K562 (cell line): ENCODE measurements around the gene ATP8B4. TPM values are rescaled to one million over a fixed set of nuclear protein-coding genes. Genes with fewer than 3 reads are reported as not detected.

Experiments used
- ATAC-seq: fragments of 200-7000 bp; cut with Tn5 transposase; 3 replicates; pipeline ENCODE4 v1.9.1; 2020; ENCODE audit warnings: moderate library complexity
- BruUV-seq: library from RNA; stranded (reverse); fragments of 400-500 nt; replicated peaks from 2 replicates; lab custom pipeline; 2021; lab: Mats Ljungman, UMichigan
- CTCF ChIA-PET: fragments of 300-600 bp; formaldehyde crosslinking; extraction: SDS; loops from one replicate; lab custom pipeline; 2021; ENCODE audit warnings: low intra/inter-chr PET ratio; lab: Yijun Ruan, JAX
- POLR2A ChIA-PET: fragments of 300-600, 350-650 bp; sonication (Branson Sonifier 250); formaldehyde crosslinking; extraction: SDS; loops from one replicate; lab custom pipeline; 2021; ENCODE audit warnings: antibody characterized with exemption, inconsistent platforms; lab: Yijun Ruan, JAX
- DNase-seq, 4 experiments: peaks; one replicate each; pipeline versions ENCODE4 v3.0.0 to v3.0.0-alpha.2; 2011 to 2018; ENCODE audit warnings: low spot score in 3 of 4, mixed read lengths in 3 of 4; ENCODE audit errors: extremely low read depth in 1 of 4
- FAIRE-seq: peaks from 2 replicates; lab custom pipeline; 2011; peaks lifted over from hg19 to GRCh38; lab: Jason Lieb, UNC
- H2AFZ ChIP-seq: 2 replicates; pipeline ENCODE4 v1.6.0; 2011; ENCODE audit warnings: low read depth, low read length, control low read depth, inconsistent platforms
- H3K27ac ChIP-seq: fragments of 200-600 bp; 3 replicates; pipeline ENCODE4 v1.8.0; 2011; ENCODE audit warnings: low read depth, mild to moderate bottlenecking, control low read depth, inconsistent platforms, low read length, moderate library complexity, mixed read lengths; ENCODE audit errors: extremely low read depth
- H3K27me3 ChIP-seq, 2 experiments: fragments of 300-600 bp in 1 of 2; 2 replicates in 1 of 2; 3 replicates in 1 of 2; pipeline versions ENCODE4 v1.6.0 to v1.8.0; 2011; ENCODE audit warnings: inconsistent platforms in 2 of 2, low read length in 2 of 2, mild to moderate bottlenecking in 1 of 2, mixed read lengths in 1 of 2, moderate library complexity in 1 of 2; ENCODE audit not compliant: control insufficient read depth in 2 of 2, insufficient read depth in 2 of 2
- H3K36me3 ChIP-seq: fragments of 300-600 bp; 3 replicates; pipeline ENCODE4 v1.8.0; 2011; ENCODE audit warnings: mild to moderate bottlenecking, low read length, inconsistent platforms; ENCODE audit not compliant: control insufficient read depth, insufficient read depth
- H3K4me1 ChIP-seq, 2 experiments: fragments of 200-600 bp in 1 of 2; replicated peaks in 1 of 2; 2 replicates in 1 of 2; 3 replicates in 1 of 2; pipeline versions ENCODE4 v1.5.1 to v1.8.0; 2011; ENCODE audit warnings: inconsistent platforms in 2 of 2, low read length in 2 of 2, mild to moderate bottlenecking in 1 of 2, mixed read lengths in 1 of 2, moderate library complexity in 1 of 2; ENCODE audit not compliant: control insufficient read depth in 2 of 2, insufficient read depth in 2 of 2
- H3K4me2 ChIP-seq: 2 replicates; pipeline ENCODE4 v1.6.1; 2011; ENCODE audit warnings: low read length, control low read depth, inconsistent platforms, mixed read lengths; ENCODE audit not compliant: insufficient read depth
- H3K4me3 ChIP-seq: fragments of 200-600 bp; sonication (generic), shearing (Covaris generic); 2 replicates; pipeline ENCODE4 v1.5.1; 2016; ENCODE audit warnings: control low read depth, inconsistent platforms
- H3K79me2 ChIP-seq: fragments of 200-600 bp; 3 replicates; pipeline ENCODE4 v1.8.0; 2011; ENCODE audit warnings: low read length, inconsistent platforms; ENCODE audit not compliant: control insufficient read depth, insufficient read depth
- H3K9ac ChIP-seq, 2 experiments: 2 replicates each; pipeline versions ENCODE4 v1.6.0 to v1.6.1; 2011; ENCODE audit warnings: low read depth in 2 of 2, low read length in 2 of 2, control low read depth in 1 of 2, inconsistent platforms in 1 of 2, mild to moderate bottlenecking in 1 of 2, mixed read lengths in 1 of 2; ENCODE audit not compliant: insufficient read depth in 1 of 2
- H3K9me1 ChIP-seq: one replicate; pipeline ENCODE4 v1.6.0; 2011; ENCODE audit warnings: inconsistent platforms, mild to moderate bottlenecking, low read length, moderate library complexity; ENCODE audit not compliant: control insufficient read depth, insufficient read depth
- H3K9me3 ChIP-seq: replicated peaks from 2 replicates; pipeline ENCODE4 v1.5.1; 2011; ENCODE audit warnings: low read depth, low read length, inconsistent platforms; ENCODE audit not compliant: control insufficient read depth, insufficient read depth
- H4K20me1 ChIP-seq: replicated peaks from 2 replicates; pipeline ENCODE4 v1.6.1; 2011; ENCODE audit warnings: low read length, inconsistent platforms, mixed read lengths; ENCODE audit not compliant: control insufficient read depth, insufficient read depth
- CEBPB ChIP-seq: fragments of 450-650 bp; IDR thresholded peaks from 2 replicates; pipeline ENCODE4 v1.6.1; 2016; ENCODE audit warnings: missing genetic modification characterization, missing compliant biosample characterization
- ETS2 ChIP-seq: IDR thresholded peaks from 2 replicates; pipeline ENCODE4 v1.6.1; 2016; ENCODE audit warnings: borderline replicate concordance, missing genetic modification characterization, mild to moderate bottlenecking, moderate library complexity, missing compliant biosample characterization; ENCODE audit not compliant: poor library complexity, severe bottlenecking
- NFIX ChIP-seq: fragments of 250-450 bp; sonication (Bioruptor Pico); IDR thresholded peaks from 2 replicates; pipeline ENCODE4 v1.4.0; 2020; ENCODE audit warnings: low read depth, mild to moderate bottlenecking, moderate library complexity
- NFRKB ChIP-seq: fragments of 450-650 bp; IDR thresholded peaks from 2 replicates; pipeline ENCODE4 v1.6.1; 2016; ENCODE audit warnings: low read depth
- NR1H2 ChIP-seq: sonication (generic); formaldehyde crosslinking; IDR thresholded peaks from 2 replicates; pipeline ENCODE4 v1.4.0; 2020; ENCODE audit warnings: mild to moderate bottlenecking, missing genetic modification reagents
- PHB ChIP-seq: fragments of 250-450 bp; sonication (Bioruptor Pico); IDR thresholded peaks from 2 replicates; pipeline ENCODE4 v1.5.0; 2021
- PHF21A ChIP-seq: fragments of 450-650 bp; IDR thresholded peaks from 2 replicates; pipeline ENCODE4 v1.6.1; 2017; ENCODE audit warnings: low read depth, borderline replicate concordance
- POU5F1 ChIP-seq: fragments of 150-350 bp; IDR thresholded peaks from 2 replicates; pipeline ENCODE4 v1.6.1; 2014; ENCODE audit warnings: borderline replicate concordance, low read length, low read depth, mild to moderate bottlenecking; ENCODE audit not compliant: partially characterized antibody
- RFX5 ChIP-seq: IDR thresholded peaks from 2 replicates; pipeline ENCODE4 v1.6.1; 2011; ENCODE audit warnings: low read depth, mild to moderate bottlenecking, improper control_type of control experiment, low read length
- SIRT6 ChIP-seq: IDR thresholded peaks from one replicate; pipeline ENCODE4 v1.6.1; 2012; ENCODE audit warnings: low read depth, mild to moderate bottlenecking, control low read depth, inconsistent platforms, low read length, moderate library complexity
- SREBF2 ChIP-seq: sonication (generic); formaldehyde crosslinking; IDR thresholded peaks from 2 replicates; pipeline ENCODE4 v1.4.0; 2020; ENCODE audit warnings: mild to moderate bottlenecking, missing genetic modification reagents
- SRSF1 ChIP-seq: fragments of 200-400 bp; formaldehyde crosslinking; IDR thresholded peaks from 2 replicates; pipeline ENCODE4 v1.6.1; 2017; ENCODE audit warnings: mild to moderate bottlenecking, low read depth, low read length, moderate library complexity
- ZNF146 ChIP-seq: IDR thresholded peaks from one replicate; pipeline ENCODE4 v1.6.1; 2018; ENCODE audit warnings: missing compliant biosample characterization; ENCODE audit not compliant: unreplicated experiment
- ZNF175 ChIP-seq: fragments of 200-800 bp; sonication (Bioruptor generic); IDR thresholded peaks from 2 replicates; pipeline ENCODE4 v1.6.1; 2016; ENCODE audit warnings: low read depth, mild to moderate bottlenecking, missing genetic modification characterization, missing compliant biosample characterization
- WGBS: fragments of 100-300 bp; shearing (Covaris generic); methylation state at CpG from one replicate; pipeline ENCODE4 v1.1.6; 2016; ENCODE audit warnings: low coverage, mixed read lengths; ENCODE audit not compliant: insufficient coverage; ENCODE audit errors: missing lambda C conversion rate; 5-methylcytosine and 5-hydroxymethylcytosine counted together
- in situ Hi-C: fragments of 300-500 bp; cut with MboI; formaldehyde crosslinking; loops from 4 replicates; pipeline ENCODE4 v1.15.0; 2018; ENCODE audit warnings: inconsistent platforms, mixed read lengths
- intact Hi-C: fragments of 100-400 bp; cut with micrococcal nuclease; formaldehyde crosslinking; loops from 2 replicates; pipeline ENCODE4 v1.14.2; 2022
- polyA plus RNA-seq, 8 experiments: library from polyadenylated mRNA; depleted of rRNA in 4 of 8; stranded (reverse) in 5 of 8; unstranded in 3 of 8; fragments of >200 nt; fragmentation: Nextera tagmentation in 2 of 8; fragmentation: Illumina TruSeq in 1 of 8; extraction: Ambion mirVana in 2 of 8; extraction: Trizol in 1 of 8; gene quantifications; 2 replicates each; pipeline versions ENCODE4 v1.2.1 to v1.2.3, GENCODE V29; 2011 to 2014; ENCODE audit warnings: inconsistent platforms in 1 of 8, missing spikeins in 1 of 8
- total RNA-seq, 7 experiments: library from RNA; depleted of rRNA in 6 of 7; stranded (reverse); fragments of >200 nt in 6 of 7; fragmentation: Illumina TruSeq in 2 of 7; extraction: Trizol in 2 of 7; gene quantifications; 2 replicates each; pipeline versions ENCODE4 v1.2.1 to v1.2.3, GENCODE V29; 2011 to 2021; ENCODE audit warnings: low replicate concordance in 1 of 7
- TF ChIP-seq, protein P1 (sequence below): fragments of 250-450 bp; sonication (Bioruptor Pico); IDR thresholded peaks from 2 replicates; pipeline ENCODE4 v1.5.0; 2020; ENCODE audit warnings: mild to moderate bottlenecking, borderline replicate concordance
- TF ChIP-seq, protein P2 (sequence below): fragments of 200-400 bp; formaldehyde crosslinking; IDR thresholded peaks from 2 replicates; pipeline ENCODE4 v1.6.1; 2017; ENCODE audit warnings: mild to moderate bottlenecking, low read depth, low read length, moderate library complexity
- TF ChIP-seq, protein P3 (sequence below): fragments of 450-650 bp; IDR thresholded peaks from 2 replicates; pipeline ENCODE4 v1.6.1; 2016; ENCODE audit warnings: missing biosample characterization, missing genetic modification characterization

Gene ATP8B4
- total and polyA plus RNA-seq, 9 of the 15 experiments (the other 6 are each of a cell fraction or from before 2014, with no cell fraction given): 0.14 to 2.5 (median 0.44) TPM

DNA sequence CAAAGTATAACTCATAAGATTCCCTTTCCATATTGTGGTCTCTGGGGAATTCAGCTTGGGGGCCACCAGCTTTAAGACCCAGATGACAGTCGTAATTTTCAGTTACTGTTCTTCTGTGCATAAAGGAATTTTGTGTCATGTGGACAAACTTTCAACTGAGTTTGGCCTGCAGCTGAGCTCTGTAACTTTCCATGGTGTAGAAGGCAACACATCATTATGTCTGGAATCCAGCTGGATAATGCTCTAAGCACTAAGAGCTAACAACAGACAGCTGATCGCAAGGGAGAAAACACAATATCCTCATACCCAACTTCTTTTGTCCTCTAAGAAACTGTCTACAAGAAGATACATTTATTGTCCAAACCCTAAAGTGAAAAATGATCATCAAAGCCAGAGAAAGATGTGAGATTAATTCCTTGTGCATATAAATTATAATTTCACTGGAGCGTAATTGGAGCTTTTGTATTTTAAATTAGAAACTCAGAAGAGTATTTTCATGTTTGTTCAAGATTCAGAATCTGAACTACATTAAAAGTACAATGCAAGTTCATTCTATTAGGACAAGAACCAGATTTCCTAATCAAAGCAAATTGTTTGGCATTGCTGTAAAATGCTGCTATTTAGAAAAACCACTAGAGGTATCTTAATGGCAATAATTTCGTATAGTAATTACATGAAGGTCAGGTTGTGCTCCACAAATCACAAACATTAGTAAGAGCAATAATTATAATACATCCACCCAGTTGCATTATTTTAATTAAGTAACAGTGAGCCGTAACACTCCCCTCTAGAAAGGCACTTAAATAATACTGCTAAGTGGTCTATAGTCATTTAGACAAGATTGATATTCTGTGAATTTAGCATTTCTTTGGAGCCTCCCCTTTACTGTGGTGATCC lies 218.8 kb downstream of the ATP8B4 start:
- CTCF ChIA-PET: no interaction called here
- in situ Hi-C loops: no loop called here
- no peak for TF ChIP-seq RFX5
- TF ChIP-seq, protein P1, sequence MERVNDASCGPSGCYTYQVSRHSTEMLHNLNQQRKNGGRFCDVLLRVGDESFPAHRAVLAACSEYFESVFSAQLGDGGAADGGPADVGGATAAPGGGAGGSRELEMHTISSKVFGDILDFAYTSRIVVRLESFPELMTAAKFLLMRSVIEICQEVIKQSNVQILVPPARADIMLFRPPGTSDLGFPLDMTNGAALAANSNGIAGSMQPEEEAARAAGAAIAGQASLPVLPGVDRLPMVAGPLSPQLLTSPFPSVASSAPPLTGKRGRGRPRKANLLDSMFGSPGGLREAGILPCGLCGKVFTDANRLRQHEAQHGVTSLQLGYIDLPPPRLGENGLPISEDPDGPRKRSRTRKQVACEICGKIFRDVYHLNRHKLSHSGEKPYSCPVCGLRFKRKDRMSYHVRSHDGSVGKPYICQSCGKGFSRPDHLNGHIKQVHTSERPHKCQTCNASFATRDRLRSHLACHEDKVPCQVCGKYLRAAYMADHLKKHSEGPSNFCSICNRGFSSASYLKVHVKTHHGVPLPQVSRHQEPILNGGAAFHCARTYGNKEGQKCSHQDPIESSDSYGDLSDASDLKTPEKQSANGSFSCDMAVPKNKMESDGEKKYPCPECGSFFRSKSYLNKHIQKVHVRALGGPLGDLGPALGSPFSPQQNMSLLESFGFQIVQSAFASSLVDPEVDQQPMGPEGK: no peak
- TF ChIP-seq ZNF146 (CRISPR knock-in tag): no peak
- no peak for TF ChIP-seq PHF21A
- no peak for TF ChIP-seq SIRT6
- TF ChIP-seq SREBF2 (CRISPR knock-in tag): no peak
- TF ChIP-seq NFIX (CRISPR knock-in tag): no peak
- TF ChIP-seq, protein P2, sequence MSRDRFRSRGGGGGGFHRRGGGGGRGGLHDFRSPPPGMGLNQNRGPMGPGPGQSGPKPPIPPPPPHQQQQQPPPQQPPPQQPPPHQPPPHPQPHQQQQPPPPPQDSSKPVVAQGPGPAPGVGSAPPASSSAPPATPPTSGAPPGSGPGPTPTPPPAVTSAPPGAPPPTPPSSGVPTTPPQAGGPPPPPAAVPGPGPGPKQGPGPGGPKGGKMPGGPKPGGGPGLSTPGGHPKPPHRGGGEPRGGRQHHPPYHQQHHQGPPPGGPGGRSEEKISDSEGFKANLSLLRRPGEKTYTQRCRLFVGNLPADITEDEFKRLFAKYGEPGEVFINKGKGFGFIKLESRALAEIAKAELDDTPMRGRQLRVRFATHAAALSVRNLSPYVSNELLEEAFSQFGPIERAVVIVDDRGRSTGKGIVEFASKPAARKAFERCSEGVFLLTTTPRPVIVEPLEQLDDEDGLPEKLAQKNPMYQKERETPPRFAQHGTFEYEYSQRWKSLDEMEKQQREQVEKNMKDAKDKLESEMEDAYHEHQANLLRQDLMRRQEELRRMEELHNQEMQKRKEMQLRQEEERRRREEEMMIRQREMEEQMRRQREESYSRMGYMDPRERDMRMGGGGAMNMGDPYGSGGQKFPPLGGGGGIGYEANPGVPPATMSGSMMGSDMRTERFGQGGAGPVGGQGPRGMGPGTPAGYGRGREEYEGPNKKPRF: no peak
- TF ChIP-seq CEBPB (tag): no peak
- TF ChIP-seq, protein P3, sequence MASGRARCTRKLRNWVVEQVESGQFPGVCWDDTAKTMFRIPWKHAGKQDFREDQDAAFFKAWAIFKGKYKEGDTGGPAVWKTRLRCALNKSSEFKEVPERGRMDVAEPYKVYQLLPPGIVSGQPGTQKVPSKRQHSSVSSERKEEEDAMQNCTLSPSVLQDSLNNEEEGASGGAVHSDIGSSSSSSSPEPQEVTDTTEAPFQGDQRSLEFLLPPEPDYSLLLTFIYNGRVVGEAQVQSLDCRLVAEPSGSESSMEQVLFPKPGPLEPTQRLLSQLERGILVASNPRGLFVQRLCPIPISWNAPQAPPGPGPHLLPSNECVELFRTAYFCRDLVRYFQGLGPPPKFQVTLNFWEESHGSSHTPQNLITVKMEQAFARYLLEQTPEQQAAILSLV (tag): no peak
- no peak for TF ChIP-seq SRSF1
- no peak for TF ChIP-seq ZNF175 (CRISPR knock-in tag)
- no peak for TF ChIP-seq POU5F1
- TF ChIP-seq PHB: no peak
- no peak for TF ChIP-seq ETS2 (tag)
- no peak for TF ChIP-seq NFRKB
- no peak for TF ChIP-seq NR1H2 (CRISPR knock-in tag)
- TF ChIP-seq, all 486 proteins: peak for 0
- WGBS: 0% methylated on average over 5 of the region's 5 CpGs
- Histone ChIP-seq H3K9ac (no peak overlapping the region), H3K4me1 (no peaks in the 10 kb centered on the region), H3K36me3 (no peaks in the 10 kb centered on the region), H2AFZ (no peak overlapping the region), H4K20me1 (no peaks in the 10 kb centered on the region), H3K79me2 (no peaks in the 10 kb centered on the region), H3K4me3 (no peak overlapping the region), H3K9me3 (no peaks in the 10 kb centered on the region), H3K9me1 (no peaks in the 10 kb centered on the region), H3K27me3 (no peaks in the 10 kb centered on the region), H3K27ac (no peak overlapping the region), H3K4me2 (no peak overlapping the region)
- DNase-seq (no peak), FAIRE-seq (no peak), ATAC-seq (no peak)
- intact Hi-C loops: loop anchor here (10.0 kb wide), 1 partner anchor 665 kb away; no protein-coding TSS in a partner anchor
- no TSS peak for BruUV-seq
- POLR2A ChIA-PET: no interaction called here
